Lung (tissue), 12 donors: ENCODE data around the gene RLIM. TPM values are rescaled to one million over a fixed set of nuclear protein-coding genes. Genes with fewer than 3 reads are reported as not detected.
A peak's percentile ranks its signal among the peaks of the same experiment; 100 is the strongest.

Source experiments
- ATAC-seq: fragments of 200-7000 bp; cut with Tn5 transposase; one replicate; pipeline ENCODE4 v1.9.1; 2020; ENCODE audit warnings: moderate number of reproducible peaks; ENCODE audit not compliant: insufficient read depth, low FRiP score
- DNase-seq, 3 donors: peaks; one replicate each; pipeline ENCODE4 v3.0.0-alpha.2; 2013 to 2017
- H3K27ac ChIP-seq, 2 donors: one replicate each; pipeline ENCODE4 v1.5.1; 2013; ENCODE audit warnings: mild to moderate bottlenecking in 2 of 2, moderate library complexity in 2 of 2, control low read depth in 1 of 2, inconsistent platforms in 1 of 2, low read depth in 1 of 2, low read length in 1 of 2
- H3K27me3 ChIP-seq, 3 donors: one replicate each; pipeline ENCODE4 v1.5.1; 2013; ENCODE audit warnings: low read length in 2 of 3; ENCODE audit not compliant: control insufficient read depth in 3 of 3, insufficient read depth in 3 of 3
- H3K36me3 ChIP-seq, 4 donors: one replicate each; pipeline ENCODE4 v1.5.1; 2013; ENCODE audit warnings: low read length in 4 of 4, mild to moderate bottlenecking in 1 of 4, moderate library complexity in 1 of 4; ENCODE audit not compliant: control insufficient read depth in 4 of 4, insufficient read depth in 4 of 4
- H3K4me1 ChIP-seq, 5 donors: one replicate each; pipeline ENCODE4 v1.5.1; 2013; ENCODE audit warnings: low read length in 5 of 5, mild to moderate bottlenecking in 2 of 5, moderate library complexity in 1 of 5; ENCODE audit not compliant: control insufficient read depth in 5 of 5, insufficient read depth in 5 of 5
- H3K4me3 ChIP-seq: one replicate; pipeline ENCODE4 v1.5.1; 2013; ENCODE audit warnings: mild to moderate bottlenecking, control low read depth, moderate library complexity
- H3K9ac ChIP-seq, 2 donors: one replicate each; pipeline ENCODE4 v1.5.1; 2013; ENCODE audit warnings: low read length in 2 of 2, control low read depth in 1 of 2; ENCODE audit not compliant: insufficient read depth in 1 of 2
- H3K9me3 ChIP-seq, 4 donors: one replicate each; pipeline ENCODE4 v1.5.1; 2013; ENCODE audit warnings: low read length in 3 of 4, mild to moderate bottlenecking in 1 of 4, moderate library complexity in 1 of 4; ENCODE audit not compliant: control insufficient read depth in 4 of 4, insufficient read depth in 3 of 4
- WGBS, 2 donors: extraction: QIAGEN DNeasy Blood & Tissue Kit; methylation state at CpG; one replicate each; pipeline ENCODE4 v1.1.7; 2013; 5-methylcytosine and 5-hydroxymethylcytosine counted together
- polyA plus RNA-seq, 2 donors: library from polyadenylated mRNA; stranded (reverse); fragments of 200-250 nt; gene quantifications; one replicate each; pipeline ENCODE4 v1.2.1, GENCODE V29; 2013
- total RNA-seq, 2 donors: library from RNA; depleted of rRNA in 1 of 2; stranded (reverse); fragments of >200 nt in 1 of 2; gene quantifications; one replicate each; pipeline ENCODE4 v1.2.1, GENCODE V29; 2014 to 2021
- TF ChIP-seq, protein P1 (sequence below): IDR thresholded peaks from 2 replicates; pipeline ENCODE4 v1.5.1; 2012; ENCODE audit warnings: mild to moderate bottlenecking; ENCODE audit errors: control extremely low read depth, extremely low read depth
- donor health status: control.
- donor health status: control.
- donor health status: Bipolar disorder and iron deficiency.
- donor health status: healthy.
- donor health status: DM: yes; HTN: yes; CAD: no.

RLIM gene
- total and polyA plus RNA-seq, 4 donors: 7.4 to 53.2 (median 22.2) TPM

DNA sequence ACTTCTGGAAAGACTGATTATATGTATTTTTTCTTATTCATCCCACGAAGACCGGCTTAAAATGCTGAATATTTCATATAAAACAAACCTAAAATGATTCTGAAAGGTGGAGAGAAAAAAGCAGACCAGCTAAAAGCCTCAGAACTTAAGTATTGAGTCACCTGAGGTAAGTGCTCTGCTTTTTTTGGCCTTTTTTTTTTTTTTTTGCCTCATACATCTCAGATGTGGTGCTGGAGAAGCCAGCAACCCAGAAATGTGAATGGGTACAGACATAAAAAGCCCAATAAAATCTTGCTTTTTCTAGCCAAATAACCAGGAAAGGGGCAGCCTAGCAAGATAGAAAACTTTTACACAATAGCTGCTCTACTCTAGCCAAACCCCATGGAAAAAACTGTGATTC is 57.0 kb downstream of the RLIM start:
- Histone ChIP-seq H3K4me1 (no peaks in the 10 kb centered on the region), H3K9ac (no peak overlapping the region), H3K27me3 (no peaks in the 10 kb centered on the region), H3K9me3 (no peaks in the 10 kb centered on the region), H3K27ac (no peak overlapping the region), H3K36me3 (no peaks in the 10 kb centered on the region), H3K4me3 (no peak overlapping the region)
- DNase-seq: no peak
- 64 to 100% methylated on average over 2 of the region's 2 CpGs for WGBS, 2 donors
- no peak for ATAC-seq
- TF ChIP-seq, protein P1, sequence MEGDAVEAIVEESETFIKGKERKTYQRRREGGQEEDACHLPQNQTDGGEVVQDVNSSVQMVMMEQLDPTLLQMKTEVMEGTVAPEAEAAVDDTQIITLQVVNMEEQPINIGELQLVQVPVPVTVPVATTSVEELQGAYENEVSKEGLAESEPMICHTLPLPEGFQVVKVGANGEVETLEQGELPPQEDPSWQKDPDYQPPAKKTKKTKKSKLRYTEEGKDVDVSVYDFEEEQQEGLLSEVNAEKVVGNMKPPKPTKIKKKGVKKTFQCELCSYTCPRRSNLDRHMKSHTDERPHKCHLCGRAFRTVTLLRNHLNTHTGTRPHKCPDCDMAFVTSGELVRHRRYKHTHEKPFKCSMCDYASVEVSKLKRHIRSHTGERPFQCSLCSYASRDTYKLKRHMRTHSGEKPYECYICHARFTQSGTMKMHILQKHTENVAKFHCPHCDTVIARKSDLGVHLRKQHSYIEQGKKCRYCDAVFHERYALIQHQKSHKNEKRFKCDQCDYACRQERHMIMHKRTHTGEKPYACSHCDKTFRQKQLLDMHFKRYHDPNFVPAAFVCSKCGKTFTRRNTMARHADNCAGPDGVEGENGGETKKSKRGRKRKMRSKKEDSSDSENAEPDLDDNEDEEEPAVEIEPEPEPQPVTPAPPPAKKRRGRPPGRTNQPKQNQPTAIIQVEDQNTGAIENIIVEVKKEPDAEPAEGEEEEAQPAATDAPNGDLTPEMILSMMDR: no peak

DNA sequence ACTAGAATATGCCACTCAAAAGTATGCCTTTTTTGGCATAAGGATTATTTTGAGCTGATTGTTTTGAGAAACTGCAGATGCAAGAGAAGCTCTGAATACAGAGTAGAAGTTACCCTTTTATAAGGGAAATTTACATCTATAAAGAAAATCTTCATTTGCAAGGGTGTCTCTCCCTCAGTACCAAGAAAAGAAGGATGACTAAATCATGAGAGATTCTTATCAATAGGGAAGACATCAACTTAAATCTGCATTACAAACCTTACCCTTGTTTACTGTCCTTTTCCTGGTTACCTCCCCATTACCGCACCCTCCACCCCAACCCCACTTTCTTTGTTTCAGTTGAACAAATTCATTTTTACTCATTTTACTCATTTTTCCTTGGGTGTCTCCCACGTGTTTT is 62.5 kb downstream of the RLIM start:
- H3K4me3 ChIP-seq: no peak overlapping the region
- no peak for ATAC-seq
- H3K27ac ChIP-seq: no peak overlapping the region
- no peaks in the 10 kb centered on the region for H3K4me1 ChIP-seq
- peaks cover 0 to 3% (median 0%) of the 10 kb centered on the region in 4 donors for H3K9me3 ChIP-seq
- 47 to 67% methylated on average over 2 of the region's 2 CpGs for WGBS, 2 donors
- DNase-seq: no peak
- no peak overlapping the region for H3K9ac ChIP-seq
- no peaks in the 10 kb centered on the region for H3K36me3 ChIP-seq
- no peaks in the 10 kb centered on the region for H3K27me3 ChIP-seq
- TF ChIP-seq, protein P1: no peak

DNA sequence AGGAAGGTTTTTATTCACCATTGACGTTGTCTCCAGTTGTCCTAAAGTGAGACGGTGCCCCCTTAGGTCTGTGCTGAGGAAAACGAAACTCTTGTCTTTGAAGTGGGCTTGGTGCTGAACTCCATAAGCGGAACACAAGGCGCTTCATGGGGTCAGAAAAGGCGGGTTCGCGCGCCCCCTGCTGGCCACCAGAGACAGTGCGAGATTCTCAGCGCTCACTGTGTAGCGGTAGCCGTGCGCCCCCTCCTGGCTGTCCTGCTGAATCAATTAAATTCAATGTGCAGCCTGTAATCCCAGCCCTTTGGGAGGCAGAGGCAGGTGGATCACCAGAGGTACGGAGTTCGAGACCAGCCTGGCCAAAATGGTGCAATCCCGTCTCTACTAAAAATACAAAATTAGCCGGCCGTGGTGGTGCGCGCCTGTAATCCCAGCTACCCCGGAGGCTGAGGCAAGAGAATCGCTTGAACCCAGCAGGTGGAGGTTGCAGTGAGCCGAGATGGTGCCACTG is 64.1 kb downstream of the RLIM start:
- Histone ChIP-seq H3K36me3 (no peaks in the 10 kb centered on the region), H3K27me3 (no peaks in the 10 kb centered on the region), H3K4me1 (no peaks in the 10 kb centered on the region), H3K9ac (no peak overlapping the region), H3K4me3 (no peak overlapping the region), H3K27ac (no peak overlapping the region), H3K9me3 (peaks cover 0 to 13% (median 0%) of the 10 kb centered on the region in 4 donors)
- ATAC-seq: peak; percentile 92
- TF ChIP-seq, protein P1: peak; percentile 99
- WGBS, 2 donors: 12 to 20% methylated on average over 24 of the region's 24 CpGs
- peak; percentile 84 to 86 (median 85) for DNase-seq

DNA sequence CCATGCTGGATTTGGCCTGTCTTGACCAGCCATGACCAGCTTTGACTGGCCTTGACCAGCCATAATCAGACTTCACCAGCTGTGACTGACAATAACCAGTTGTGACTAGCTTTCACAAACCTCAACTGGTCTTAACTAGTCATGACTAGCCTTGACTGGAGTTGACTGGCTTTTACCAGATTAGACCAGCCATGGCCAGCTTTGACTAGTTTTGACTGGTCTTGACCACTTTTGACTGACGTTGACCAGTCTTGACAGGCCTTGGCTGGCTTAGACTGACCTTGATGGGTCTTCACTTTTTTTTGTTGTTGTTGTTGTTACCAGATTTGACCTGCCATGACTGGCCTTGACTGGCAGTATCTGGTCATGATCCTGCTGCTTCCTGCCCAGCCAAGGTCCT is 67.4 kb downstream of the RLIM start:
- Histone ChIP-seq H3K27ac (no peak overlapping the region), H3K4me3 (no peak overlapping the region), H3K9me3 (peaks cover 0 to 13% (median 0%) of the 10 kb centered on the region in 4 donors), H3K4me1 (no peaks in the 10 kb centered on the region), H3K36me3 (no peaks in the 10 kb centered on the region), H3K27me3 (peaks cover 0 to 3% (median 2%) of the 10 kb centered on the region in 3 donors), H3K9ac (no peak overlapping the region)
- ATAC-seq (no peak), DNase-seq (no peak)
- TF ChIP-seq, protein P1: no peak
- WGBS, 2 donors: 78 to 93% methylated on average over 1 of the region's 1 CpG
